ENCODE results near the gene DRAP1.

- TF ChIP-seq ZBTB7A (IDR thresholded peaks at IDR 0.05; ENCODE audit: low read depth) (no peak), TAF1 (IDR thresholded peaks at IDR 0.05; ENCODE audit: low read depth) (no peak), RAD21 (IDR thresholded peaks at IDR 0.05; ENCODE audit: low read depth) (no peak), TCF12 (IDR thresholded peaks at IDR 0.05; ENCODE audit: low read depth) (no peak), EP300 (IDR thresholded peaks at IDR 0.05; ENCODE audit: borderline replicate concordance) (no peak), CEBPB (IDR thresholded peaks at IDR 0.05) (no peak)
- TF ChIP-seq, protein P1, sequence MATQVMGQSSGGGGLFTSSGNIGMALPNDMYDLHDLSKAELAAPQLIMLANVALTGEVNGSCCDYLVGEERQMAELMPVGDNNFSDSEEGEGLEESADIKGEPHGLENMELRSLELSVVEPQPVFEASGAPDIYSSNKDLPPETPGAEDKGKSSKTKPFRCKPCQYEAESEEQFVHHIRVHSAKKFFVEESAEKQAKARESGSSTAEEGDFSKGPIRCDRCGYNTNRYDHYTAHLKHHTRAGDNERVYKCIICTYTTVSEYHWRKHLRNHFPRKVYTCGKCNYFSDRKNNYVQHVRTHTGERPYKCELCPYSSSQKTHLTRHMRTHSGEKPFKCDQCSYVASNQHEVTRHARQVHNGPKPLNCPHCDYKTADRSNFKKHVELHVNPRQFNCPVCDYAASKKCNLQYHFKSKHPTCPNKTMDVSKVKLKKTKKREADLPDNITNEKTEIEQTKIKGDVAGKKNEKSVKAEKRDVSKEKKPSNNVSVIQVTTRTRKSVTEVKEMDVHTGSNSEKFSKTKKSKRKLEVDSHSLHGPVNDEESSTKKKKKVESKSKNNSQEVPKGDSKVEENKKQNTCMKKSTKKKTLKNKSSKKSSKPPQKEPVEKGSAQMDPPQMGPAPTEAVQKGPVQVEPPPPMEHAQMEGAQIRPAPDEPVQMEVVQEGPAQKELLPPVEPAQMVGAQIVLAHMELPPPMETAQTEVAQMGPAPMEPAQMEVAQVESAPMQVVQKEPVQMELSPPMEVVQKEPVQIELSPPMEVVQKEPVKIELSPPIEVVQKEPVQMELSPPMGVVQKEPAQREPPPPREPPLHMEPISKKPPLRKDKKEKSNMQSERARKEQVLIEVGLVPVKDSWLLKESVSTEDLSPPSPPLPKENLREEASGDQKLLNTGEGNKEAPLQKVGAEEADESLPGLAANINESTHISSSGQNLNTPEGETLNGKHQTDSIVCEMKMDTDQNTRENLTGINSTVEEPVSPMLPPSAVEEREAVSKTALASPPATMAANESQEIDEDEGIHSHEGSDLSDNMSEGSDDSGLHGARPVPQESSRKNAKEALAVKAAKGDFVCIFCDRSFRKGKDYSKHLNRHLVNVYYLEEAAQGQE (IDR thresholded peaks at IDR 0.05; ENCODE audit: low read depth): no peak
- TF ChIP-seq, protein P2, sequence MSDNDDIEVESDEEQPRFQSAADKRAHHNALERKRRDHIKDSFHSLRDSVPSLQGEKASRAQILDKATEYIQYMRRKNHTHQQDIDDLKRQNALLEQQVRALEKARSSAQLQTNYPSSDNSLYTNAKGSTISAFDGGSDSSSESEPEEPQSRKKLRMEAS (IDR thresholded peaks at IDR 0.05): no peak
Measured at GRCh38 chr11:65883058-65883761, 36.0 kb upstream of the DRAP1 start.
